SK-N-SH treated with all-trans-retinoic acid at 6 μM for 48 hours (cell line): Measurements from ENCODE around the gene SDC3.

Experiments used
- ATAC-seq: fragments of 200-7000 bp; cut with Tn5 transposase; 3 replicates; pipeline ENCODE4 v1.9.1; 2020; ENCODE audit warnings: mild to moderate bottlenecking, moderate library complexity
- BACH2 ChIP-seq: fragments of 250-450 bp; sonication (Bioruptor Pico); IDR thresholded peaks from 2 replicates; pipeline ENCODE4 v1.9.0; 2021; ENCODE audit warnings: mild to moderate bottlenecking, borderline replicate concordance
- CSDC2 ChIP-seq: fragments of 250-450 bp; sonication (Bioruptor Pico); IDR thresholded peaks from 2 replicates; pipeline ENCODE4 v1.5.0; 2020; ENCODE audit warnings: mild to moderate bottlenecking, moderate library complexity
- ESRRG ChIP-seq: fragments of 250-450 bp; sonication (Bioruptor Pico); IDR thresholded peaks from 2 replicates; pipeline ENCODE4 v1.6.1; 2021; ENCODE audit warnings: mild to moderate bottlenecking
- GLIS3 ChIP-seq: fragments of 250-450 bp; sonication (Bioruptor Pico); IDR thresholded peaks from 2 replicates; pipeline ENCODE4 v1.5.0; 2020; ENCODE audit warnings: mild to moderate bottlenecking, moderate library complexity
- ISL1 ChIP-seq: fragments of 250-450 bp; sonication (Bioruptor Pico); IDR thresholded peaks from 2 replicates; pipeline ENCODE4 v2.1.2; 2022; ENCODE audit warnings: mild to moderate bottlenecking, moderate library complexity
- OSR1 ChIP-seq: fragments of 250-450 bp; sonication (Bioruptor Pico); IDR thresholded peaks from 2 replicates; pipeline ENCODE4 v1.8.0; 2022; ENCODE audit warnings: moderate library complexity, mild to moderate bottlenecking, inconsistent platforms
- PPARA ChIP-seq: fragments of 250-450 bp; sonication (Bioruptor Pico); IDR thresholded peaks from 2 replicates; pipeline ENCODE4 v1.5.0; 2020; ENCODE audit warnings: mild to moderate bottlenecking, borderline replicate concordance
- RARB ChIP-seq: fragments of 250-450 bp; sonication (Bioruptor Pico); IDR thresholded peaks from 2 replicates; pipeline ENCODE4 v1.8.0; 2021; ENCODE audit warnings: mild to moderate bottlenecking, moderate library complexity
- SNAI2 ChIP-seq: fragments of 250-450 bp; sonication (Bioruptor Pico); IDR thresholded peaks from 2 replicates; pipeline ENCODE4 v1.5.0; 2020; ENCODE audit warnings: mild to moderate bottlenecking, moderate library complexity
- TOX ChIP-seq: fragments of 250-450 bp; sonication (Bioruptor Pico); IDR thresholded peaks from 2 replicates; pipeline ENCODE4 v1.8.0; 2021; ENCODE audit warnings: mild to moderate bottlenecking, moderate library complexity, borderline replicate concordance
- ZC3H10 ChIP-seq: fragments of 250-450 bp; sonication (Bioruptor Pico); IDR thresholded peaks from 2 replicates; pipeline ENCODE4 v1.5.1; 2021; ENCODE audit warnings: mild to moderate bottlenecking, moderate library complexity
- ZFP3 ChIP-seq: fragments of 250-450 bp; sonication (Bioruptor Pico); IDR thresholded peaks from 2 replicates; pipeline ENCODE4 v1.5.0; 2020; ENCODE audit warnings: mild to moderate bottlenecking, moderate library complexity
- ZNF565 ChIP-seq: fragments of 450-650 bp; formaldehyde crosslinking; conservative IDR thresholded peaks from 2 replicates; pipeline ENCODE4 v1.5.0; 2020; ENCODE audit warnings: low read depth, mild to moderate bottlenecking, moderate library complexity
- ZNF70 ChIP-seq: fragments of 450-650 bp; formaldehyde crosslinking; IDR thresholded peaks from 2 replicates; pipeline ENCODE4 v1.5.0; 2020; ENCODE audit warnings: mild to moderate bottlenecking, moderate library complexity
- ZNF8 ChIP-seq: fragments of 450-650 bp; formaldehyde crosslinking; IDR thresholded peaks from 2 replicates; pipeline ENCODE4 v1.5.0; 2020; ENCODE audit warnings: mild to moderate bottlenecking, moderate library complexity
- TF ChIP-seq, protein P1 (sequence below): fragments of 250-450 bp; sonication (Bioruptor Pico); IDR thresholded peaks from 2 replicates; pipeline ENCODE4 v1.5.1; 2020; ENCODE audit warnings: low read depth, mild to moderate bottlenecking, moderate library complexity
- TF ChIP-seq, protein P2 (sequence below): fragments of 250-450 bp; sonication (Bioruptor Pico); IDR thresholded peaks from 2 replicates; pipeline ENCODE4 v1.8.0; 2021; ENCODE audit warnings: low read depth, mild to moderate bottlenecking, moderate library complexity, borderline replicate concordance
- TF ChIP-seq, protein P3 (sequence below): fragments of 250-450 bp; sonication (Bioruptor Pico); IDR thresholded peaks from 2 replicates; pipeline ENCODE4 v1.8.0; 2020; ENCODE audit warnings: mild to moderate bottlenecking, moderate library complexity, borderline replicate concordance
- TF ChIP-seq, protein P4 (sequence below): fragments of 250-450 bp; sonication (Bioruptor Pico); IDR thresholded peaks from 2 replicates; pipeline ENCODE4 v1.5.0; 2020; ENCODE audit warnings: mild to moderate bottlenecking, moderate library complexity
- TF ChIP-seq, protein P5 (sequence below): fragments of 250-450 bp; sonication (Bioruptor Pico); IDR thresholded peaks from 2 replicates; pipeline ENCODE4 v1.5.1; 2021; ENCODE audit warnings: mild to moderate bottlenecking, moderate library complexity

The SDC3 gene

DNA sequence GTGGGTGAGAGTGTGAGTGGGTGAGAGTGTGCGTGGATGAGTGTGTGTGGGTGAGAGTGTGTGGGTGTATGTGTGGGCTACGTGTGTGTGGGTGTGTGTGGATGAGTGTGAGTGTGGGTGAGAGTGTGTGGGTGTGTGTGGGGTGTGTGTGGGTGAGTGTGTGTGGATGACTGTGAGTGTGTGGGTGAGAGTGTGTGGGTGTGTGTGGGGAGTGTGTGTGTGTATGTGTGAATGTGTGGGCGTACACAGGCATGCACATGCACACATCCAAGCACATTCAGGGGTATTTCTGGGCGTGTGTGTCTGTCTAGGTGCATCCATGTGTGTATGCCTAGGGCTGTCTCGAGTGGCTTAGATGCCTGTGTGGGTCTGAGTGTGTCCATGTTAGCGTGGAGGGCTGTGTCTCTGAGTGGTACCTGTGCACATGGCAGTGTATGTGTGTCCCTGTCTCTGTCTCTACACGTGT lies 14.0 kb downstream of the SDC3 start:
- no peak for ATAC-seq

DNA sequence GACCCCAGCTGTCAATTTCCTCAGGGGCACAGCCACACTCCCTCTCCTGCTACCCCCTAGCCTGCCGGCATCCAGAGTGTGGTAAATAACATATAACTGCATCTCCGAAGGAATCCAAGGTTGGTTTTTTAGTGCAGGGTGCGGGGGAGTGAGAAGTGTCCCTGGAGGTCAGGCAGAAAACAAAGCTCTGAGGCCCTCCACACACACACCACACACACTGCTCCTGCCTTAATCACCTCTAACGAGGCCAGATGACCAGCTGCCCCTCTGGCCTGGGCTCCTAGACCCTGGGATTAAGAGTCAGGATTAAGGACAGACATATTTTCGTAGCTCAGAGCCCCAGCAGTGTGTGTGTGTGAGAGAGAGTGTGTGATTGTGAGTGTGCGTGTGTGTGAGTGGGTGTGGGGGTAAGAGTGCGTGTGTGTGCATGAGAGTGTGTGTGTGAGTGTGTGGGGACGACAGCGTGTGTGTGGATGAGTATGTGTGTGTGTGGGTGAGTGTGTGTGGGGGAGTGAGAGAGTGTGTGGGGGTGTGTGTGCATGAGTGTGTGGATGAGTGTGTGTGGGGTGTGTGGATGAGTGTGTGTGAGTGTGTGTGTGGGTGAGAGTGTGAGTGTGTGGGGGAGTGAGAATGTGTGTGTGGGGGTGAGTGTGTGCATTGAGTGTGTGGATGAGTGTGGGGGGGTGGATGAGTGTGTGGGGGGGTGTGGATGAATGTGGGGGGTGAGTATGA lies 14.6 kb downstream of the SDC3 start:
- no peak for ATAC-seq
- TF ChIP-seq BACH2 (CRISPR knock-in tag) (no peak), ZNF565 (CRISPR knock-in tag) (no peak), ESRRG (CRISPR knock-in tag) (no peak), ZFP3 (CRISPR knock-in tag) (no peak), PPARA (CRISPR knock-in tag) (no peak)
- TF ChIP-seq, protein P1, sequence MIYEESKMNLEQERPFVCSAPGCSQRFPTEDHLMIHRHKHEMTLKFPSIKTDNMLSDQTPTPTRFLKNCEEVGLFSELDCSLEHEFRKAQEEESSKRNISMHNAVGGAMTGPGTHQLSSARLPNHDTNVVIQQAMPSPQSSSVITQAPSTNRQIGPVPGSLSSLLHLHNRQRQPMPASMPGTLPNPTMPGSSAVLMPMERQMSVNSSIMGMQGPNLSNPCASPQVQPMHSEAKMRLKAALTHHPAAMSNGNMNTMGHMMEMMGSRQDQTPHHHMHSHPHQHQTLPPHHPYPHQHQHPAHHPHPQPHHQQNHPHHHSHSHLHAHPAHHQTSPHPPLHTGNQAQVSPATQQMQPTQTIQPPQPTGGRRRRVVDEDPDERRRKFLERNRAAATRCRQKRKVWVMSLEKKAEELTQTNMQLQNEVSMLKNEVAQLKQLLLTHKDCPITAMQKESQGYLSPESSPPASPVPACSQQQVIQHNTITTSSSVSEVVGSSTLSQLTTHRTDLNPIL, result no peak
- TF ChIP-seq, protein P2, sequence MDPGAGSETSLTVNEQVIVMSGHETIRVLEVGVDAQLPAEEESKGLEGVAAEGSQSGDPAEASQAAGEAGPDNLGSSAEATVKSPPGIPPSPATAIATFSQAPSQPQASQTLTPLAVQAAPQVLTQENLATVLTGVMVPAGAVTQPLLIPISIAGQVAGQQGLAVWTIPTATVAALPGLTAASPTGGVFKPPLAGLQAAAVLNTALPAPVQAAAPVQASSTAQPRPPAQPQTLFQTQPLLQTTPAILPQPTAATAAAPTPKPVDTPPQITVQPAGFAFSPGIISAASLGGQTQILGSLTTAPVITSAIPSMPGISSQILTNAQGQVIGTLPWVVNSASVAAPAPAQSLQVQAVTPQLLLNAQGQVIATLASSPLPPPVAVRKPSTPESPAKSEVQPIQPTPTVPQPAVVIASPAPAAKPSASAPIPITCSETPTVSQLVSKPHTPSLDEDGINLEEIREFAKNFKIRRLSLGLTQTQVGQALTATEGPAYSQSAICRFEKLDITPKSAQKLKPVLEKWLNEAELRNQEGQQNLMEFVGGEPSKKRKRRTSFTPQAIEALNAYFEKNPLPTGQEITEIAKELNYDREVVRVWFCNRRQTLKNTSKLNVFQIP (CRISPR knock-in tag), result no peak

More for the DNA sequence above, 14.0 kb downstream of the SDC3 start:
- TF ChIP-seq CSDC2 (CRISPR knock-in tag), result no peak
- TF ChIP-seq GLIS3, result no peak
- TF ChIP-seq RARB (CRISPR knock-in tag), result no peak
- TF ChIP-seq ISL1 (CRISPR knock-in tag), result no peak
- TF ChIP-seq ZC3H10, result no peak
- no peak for TF ChIP-seq TOX (CRISPR knock-in tag)
- TF ChIP-seq PPARA (CRISPR knock-in tag), result no peak
- TF ChIP-seq, protein P3, sequence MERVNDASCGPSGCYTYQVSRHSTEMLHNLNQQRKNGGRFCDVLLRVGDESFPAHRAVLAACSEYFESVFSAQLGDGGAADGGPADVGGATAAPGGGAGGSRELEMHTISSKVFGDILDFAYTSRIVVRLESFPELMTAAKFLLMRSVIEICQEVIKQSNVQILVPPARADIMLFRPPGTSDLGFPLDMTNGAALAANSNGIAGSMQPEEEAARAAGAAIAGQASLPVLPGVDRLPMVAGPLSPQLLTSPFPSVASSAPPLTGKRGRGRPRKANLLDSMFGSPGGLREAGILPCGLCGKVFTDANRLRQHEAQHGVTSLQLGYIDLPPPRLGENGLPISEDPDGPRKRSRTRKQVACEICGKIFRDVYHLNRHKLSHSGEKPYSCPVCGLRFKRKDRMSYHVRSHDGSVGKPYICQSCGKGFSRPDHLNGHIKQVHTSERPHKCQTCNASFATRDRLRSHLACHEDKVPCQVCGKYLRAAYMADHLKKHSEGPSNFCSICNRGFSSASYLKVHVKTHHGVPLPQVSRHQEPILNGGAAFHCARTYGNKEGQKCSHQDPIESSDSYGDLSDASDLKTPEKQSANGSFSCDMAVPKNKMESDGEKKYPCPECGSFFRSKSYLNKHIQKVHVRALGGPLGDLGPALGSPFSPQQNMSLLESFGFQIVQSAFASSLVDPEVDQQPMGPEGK (CRISPR knock-in tag), result no peak
- no peak for TF ChIP-seq ZNF70

DNA sequence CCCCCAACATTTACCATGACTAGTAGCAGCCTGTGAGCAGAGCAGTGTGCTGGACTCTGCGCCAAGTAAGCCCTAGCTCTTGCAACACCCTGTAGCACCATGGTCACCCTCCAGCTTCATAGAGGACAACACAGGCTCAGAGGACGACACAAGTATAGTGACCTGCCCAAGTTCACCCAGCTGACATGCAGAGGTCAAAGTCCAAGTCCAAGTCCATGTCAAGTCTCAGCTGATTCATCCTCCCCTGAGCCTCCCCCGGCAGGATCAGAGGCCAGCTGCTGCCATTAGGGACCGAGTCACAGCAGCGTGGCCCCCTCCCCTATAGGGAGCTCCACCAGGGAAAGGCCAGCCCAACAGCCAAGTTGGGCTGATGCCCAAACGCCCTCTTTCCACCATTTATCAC lies 15.9 kb downstream of the SDC3 start:
- ATAC-seq, result no peak
- TF ChIP-seq TOX (CRISPR knock-in tag) (no peak), ESRRG (CRISPR knock-in tag) (no peak), SNAI2 (CRISPR knock-in tag) (no peak), PPARA (CRISPR knock-in tag) (no peak), CSDC2 (CRISPR knock-in tag) (no peak), ZNF565 (CRISPR knock-in tag) (no peak), OSR1 (CRISPR knock-in tag) (no peak), ZNF8 (CRISPR knock-in tag) (no peak), ZC3H10 (no peak), ISL1 (CRISPR knock-in tag) (no peak), GLIS3 (no peak), BACH2 (CRISPR knock-in tag) (no peak)
- TF ChIP-seq, protein P1, result no peak
- TF ChIP-seq, protein P4, sequence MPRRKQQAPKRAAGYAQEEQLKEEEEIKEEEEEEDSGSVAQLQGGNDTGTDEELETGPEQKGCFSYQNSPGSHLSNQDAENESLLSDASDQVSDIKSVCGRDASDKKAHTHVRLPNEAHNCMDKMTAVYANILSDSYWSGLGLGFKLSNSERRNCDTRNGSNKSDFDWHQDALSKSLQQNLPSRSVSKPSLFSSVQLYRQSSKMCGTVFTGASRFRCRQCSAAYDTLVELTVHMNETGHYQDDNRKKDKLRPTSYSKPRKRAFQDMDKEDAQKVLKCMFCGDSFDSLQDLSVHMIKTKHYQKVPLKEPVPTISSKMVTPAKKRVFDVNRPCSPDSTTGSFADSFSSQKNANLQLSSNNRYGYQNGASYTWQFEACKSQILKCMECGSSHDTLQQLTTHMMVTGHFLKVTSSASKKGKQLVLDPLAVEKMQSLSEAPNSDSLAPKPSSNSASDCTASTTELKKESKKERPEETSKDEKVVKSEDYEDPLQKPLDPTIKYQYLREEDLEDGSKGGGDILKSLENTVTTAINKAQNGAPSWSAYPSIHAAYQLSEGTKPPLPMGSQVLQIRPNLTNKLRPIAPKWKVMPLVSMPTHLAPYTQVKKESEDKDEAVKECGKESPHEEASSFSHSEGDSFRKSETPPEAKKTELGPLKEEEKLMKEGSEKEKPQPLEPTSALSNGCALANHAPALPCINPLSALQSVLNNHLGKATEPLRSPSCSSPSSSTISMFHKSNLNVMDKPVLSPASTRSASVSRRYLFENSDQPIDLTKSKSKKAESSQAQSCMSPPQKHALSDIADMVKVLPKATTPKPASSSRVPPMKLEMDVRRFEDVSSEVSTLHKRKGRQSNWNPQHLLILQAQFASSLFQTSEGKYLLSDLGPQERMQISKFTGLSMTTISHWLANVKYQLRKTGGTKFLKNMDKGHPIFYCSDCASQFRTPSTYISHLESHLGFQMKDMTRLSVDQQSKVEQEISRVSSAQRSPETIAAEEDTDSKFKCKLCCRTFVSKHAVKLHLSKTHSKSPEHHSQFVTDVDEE, result no peak
- TF ChIP-seq, protein P5, sequence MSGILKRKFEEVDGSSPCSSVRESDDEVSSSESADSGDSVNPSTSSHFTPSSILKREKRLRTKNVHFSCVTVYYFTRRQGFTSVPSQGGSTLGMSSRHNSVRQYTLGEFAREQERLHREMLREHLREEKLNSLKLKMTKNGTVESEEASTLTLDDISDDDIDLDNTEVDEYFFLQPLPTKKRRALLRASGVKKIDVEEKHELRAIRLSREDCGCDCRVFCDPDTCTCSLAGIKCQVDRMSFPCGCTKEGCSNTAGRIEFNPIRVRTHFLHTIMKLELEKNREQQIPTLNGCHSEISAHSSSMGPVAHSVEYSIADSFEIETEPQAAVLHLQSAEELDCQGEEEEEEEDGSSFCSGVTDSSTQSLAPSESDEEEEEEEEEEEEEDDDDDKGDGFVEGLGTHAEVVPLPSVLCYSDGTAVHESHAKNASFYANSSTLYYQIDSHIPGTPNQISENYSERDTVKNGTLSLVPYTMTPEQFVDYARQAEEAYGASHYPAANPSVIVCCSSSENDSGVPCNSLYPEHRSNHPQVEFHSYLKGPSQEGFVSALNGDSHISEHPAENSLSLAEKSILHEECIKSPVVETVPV, result no peak
